Neural progenitor cell (in vitro differentiated cells): ENCODE data around the gene SCG5. TPM values are rescaled to one million over a fixed set of nuclear protein-coding genes. Genes with fewer than 3 reads are reported as not detected.

Experiments
- DNase-seq: peaks from one replicate; pipeline ENCODE4 v3.0.0-alpha.2; 2016; ENCODE audit warnings: low spot score
- H2AFZ ChIP-seq: fragments of 200-600 bp; sonication (generic); replicated peaks from 2 replicates; pipeline ENCODE4 v1.6.1; 2016; ENCODE audit warnings: antibody characterized with exemption
- H3F3A ChIP-seq: fragments of 200-600 bp; sonication (generic); 2 replicates; pipeline ENCODE4 v1.6.1; 2016; ENCODE audit warnings: antibody characterized with exemption, low read depth
- H3K27ac ChIP-seq: fragments of 200-600 bp; sonication (generic); 2 replicates; pipeline ENCODE4 v1.5.1; 2016; ENCODE audit warnings: mild to moderate bottlenecking
- H3K27me3 ChIP-seq: fragments of 200-600 bp; sonication (generic); 2 replicates; pipeline ENCODE4 v1.6.1; 2016; ENCODE audit warnings: mild to moderate bottlenecking, moderate library complexity
- H3K36me3 ChIP-seq: fragments of 200-600 bp; sonication (generic); 2 replicates; pipeline ENCODE4 v1.5.1; 2016
- H3K4me1 ChIP-seq: fragments of 200-600 bp; sonication (generic); 2 replicates; pipeline ENCODE4 v1.6.1; 2016; ENCODE audit warnings: mixed run types
- H3K4me2 ChIP-seq: fragments of 200-600 bp; sonication (generic); 2 replicates; pipeline ENCODE4 v1.6.1; 2016
- H3K4me3 ChIP-seq: fragments of 200-600 bp; sonication (generic); 2 replicates; pipeline ENCODE4 v1.5.1; 2016
- H3K79me2 ChIP-seq: fragments of 200-600 bp; sonication (generic); 2 replicates; pipeline ENCODE4 v1.6.1; 2016; ENCODE audit warnings: low read depth
- H3K9ac ChIP-seq: fragments of 200-600 bp; sonication (generic); 2 replicates; pipeline ENCODE4 v1.6.1; 2016
- H3K9me3 ChIP-seq: fragments of 200-600 bp; sonication (generic); 2 replicates; pipeline ENCODE4 v1.5.1; 2016; ENCODE audit warnings: low read depth
- H4K20me1 ChIP-seq: fragments of 200-600 bp; sonication (generic); 2 replicates; pipeline ENCODE4 v1.6.1; 2016; ENCODE audit warnings: low read depth
- H3K27ac Mint-ChIP-seq: 3 replicates; pipeline ENCODE4 v1.8.0; 2021; ENCODE audit warnings: mixed read lengths
- H3K27me3 Mint-ChIP-seq: 2 replicates; pipeline ENCODE4 v1.8.0; 2022; ENCODE audit warnings: low read depth, mild to moderate bottlenecking, inconsistent platforms, moderate library complexity, mixed read lengths; ENCODE audit not compliant: insufficient read depth
- H3K36me3 Mint-ChIP-seq: 3 replicates; pipeline ENCODE4 v1.8.0; 2021; ENCODE audit warnings: mixed read lengths
- H3K4me1 Mint-ChIP-seq: 3 replicates; pipeline ENCODE4 v1.8.0; 2021; ENCODE audit warnings: mixed read lengths
- H3K4me3 Mint-ChIP-seq: 3 replicates; pipeline ENCODE4 v1.8.0; 2021; ENCODE audit warnings: mild to moderate bottlenecking, moderate library complexity, mixed read lengths
- H3K9me3 Mint-ChIP-seq: 3 replicates; pipeline ENCODE4 v1.8.0; 2020; ENCODE audit warnings: mixed read lengths
- EZH2 ChIP-seq: fragments of 200-600 bp; sonication (generic); IDR thresholded peaks from 2 replicates; pipeline ENCODE4 v1.6.1; 2017; ENCODE audit warnings: antibody characterized with exemption, mild to moderate bottlenecking, moderate library complexity
- EZH2phosphoT487 ChIP-seq: fragments of 200-600 bp; sonication (generic); IDR thresholded peaks from 2 replicates; pipeline ENCODE4 v1.6.1; 2017; ENCODE audit warnings: antibody characterized with exemption
- total RNA-seq: library from RNA; depleted of rRNA; stranded (reverse); fragments of >200 nt; gene quantifications from 2 replicates; pipeline ENCODE4 v1.2.3, GENCODE V29; 2015; ENCODE audit warnings: low replicate concordance
- TF ChIP-seq, protein P1 (sequence below): fragments of 200-600 bp; sonication (generic); IDR thresholded peaks from 2 replicates; pipeline ENCODE4 v1.5.1; 2017; ENCODE audit warnings: antibody characterized with exemption, mild to moderate bottlenecking

SCG5 gene
- total RNA-seq, 1 donor from 2014 or later = 101 TPM

DNA sequence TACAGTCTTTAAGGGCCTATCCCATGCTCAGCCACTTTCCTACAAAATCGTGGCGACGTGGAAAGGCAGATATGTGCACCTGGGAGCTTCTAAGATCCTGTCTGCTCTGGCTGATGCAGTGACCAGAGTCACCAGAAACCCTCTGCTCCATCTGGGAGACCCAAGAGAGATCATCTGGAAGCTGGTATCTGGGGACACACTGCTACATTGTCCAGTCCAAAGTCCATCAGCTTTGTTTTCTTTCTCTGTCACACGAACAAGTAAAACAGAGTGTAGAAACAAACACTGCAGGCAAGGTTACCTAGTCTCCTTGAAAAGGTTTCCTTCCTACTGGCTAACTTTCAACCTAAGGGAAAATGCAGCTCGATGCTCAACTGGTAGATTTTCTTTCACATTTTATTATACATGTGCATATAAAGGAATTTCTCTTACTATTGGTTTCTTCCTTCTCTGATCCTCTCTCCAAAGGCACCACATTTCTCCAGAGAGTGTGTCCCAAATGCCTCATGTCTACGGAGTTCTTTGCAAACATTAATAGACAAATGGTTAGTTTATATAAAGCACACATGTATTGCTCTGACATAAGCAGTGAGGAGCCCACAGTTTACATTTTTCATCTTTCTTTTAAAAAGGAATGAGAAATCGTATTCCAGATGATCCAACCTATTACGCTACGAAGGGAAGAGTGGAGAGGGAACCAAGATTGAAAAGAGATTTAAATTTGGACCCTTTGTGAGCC lies 68.0 kb downstream of the SCG5 start:
- peaks cover 4% of the 10 kb centered on the region for H3K27me3 Mint-ChIP-seq
- no peaks in the 10 kb centered on the region for H3K9me3 Mint-ChIP-seq
- no peak overlapping the region for H3K9ac ChIP-seq

DNA sequence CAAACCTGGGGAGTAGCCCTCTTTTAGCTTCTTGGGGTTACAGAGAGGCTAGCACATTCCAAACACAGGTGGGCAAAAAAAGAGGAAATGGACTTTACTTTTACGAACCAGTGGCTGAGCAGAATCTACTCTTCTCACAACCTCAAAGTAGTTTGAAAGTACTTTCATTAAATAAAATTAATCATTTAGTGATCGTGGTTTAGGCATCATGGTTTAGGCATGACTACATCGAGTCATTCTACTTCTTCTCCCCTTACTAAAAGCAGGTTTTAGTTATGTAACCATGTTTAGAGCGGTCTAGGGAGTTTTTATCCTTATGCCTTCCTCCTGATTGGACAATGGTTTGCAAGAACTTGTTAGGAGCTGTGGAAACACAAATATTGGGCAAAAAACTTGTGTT lies 73.8 kb downstream of the SCG5 start:
- DNase-seq = no peak
- Histone ChIP-seq H3K27ac (no peak overlapping the region), H3K4me3 (no peak overlapping the region), H3F3A (peaks cover 35% of the 10 kb centered on the region), H2AFZ (no peak overlapping the region), H4K20me1 (peaks cover 5% of the 10 kb centered on the region), H3K36me3 (no peaks in the 10 kb centered on the region), H3K4me2 (no peak overlapping the region), H3K4me1 (peaks cover 27% of the 10 kb centered on the region), H3K9me3 (no peaks in the 10 kb centered on the region), H3K9ac (no peak overlapping the region), H3K79me2 (no peaks in the 10 kb centered on the region), H3K27me3 (peaks cover 71% of the 10 kb centered on the region)
- no peak overlapping the region for H3K27ac Mint-ChIP-seq
- peaks cover 26% of the 10 kb centered on the region for H3K4me1 Mint-ChIP-seq
- H3K36me3 Mint-ChIP-seq = no peaks in the 10 kb centered on the region
- TF ChIP-seq, protein P1, sequence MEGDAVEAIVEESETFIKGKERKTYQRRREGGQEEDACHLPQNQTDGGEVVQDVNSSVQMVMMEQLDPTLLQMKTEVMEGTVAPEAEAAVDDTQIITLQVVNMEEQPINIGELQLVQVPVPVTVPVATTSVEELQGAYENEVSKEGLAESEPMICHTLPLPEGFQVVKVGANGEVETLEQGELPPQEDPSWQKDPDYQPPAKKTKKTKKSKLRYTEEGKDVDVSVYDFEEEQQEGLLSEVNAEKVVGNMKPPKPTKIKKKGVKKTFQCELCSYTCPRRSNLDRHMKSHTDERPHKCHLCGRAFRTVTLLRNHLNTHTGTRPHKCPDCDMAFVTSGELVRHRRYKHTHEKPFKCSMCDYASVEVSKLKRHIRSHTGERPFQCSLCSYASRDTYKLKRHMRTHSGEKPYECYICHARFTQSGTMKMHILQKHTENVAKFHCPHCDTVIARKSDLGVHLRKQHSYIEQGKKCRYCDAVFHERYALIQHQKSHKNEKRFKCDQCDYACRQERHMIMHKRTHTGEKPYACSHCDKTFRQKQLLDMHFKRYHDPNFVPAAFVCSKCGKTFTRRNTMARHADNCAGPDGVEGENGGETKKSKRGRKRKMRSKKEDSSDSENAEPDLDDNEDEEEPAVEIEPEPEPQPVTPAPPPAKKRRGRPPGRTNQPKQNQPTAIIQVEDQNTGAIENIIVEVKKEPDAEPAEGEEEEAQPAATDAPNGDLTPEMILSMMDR = no peak
- TF ChIP-seq EZH2phosphoT487 (no peak), EZH2 (no peak)
- peaks cover 32% of the 10 kb centered on the region for H3K27me3 Mint-ChIP-seq
- H3K9me3 Mint-ChIP-seq = no peaks in the 10 kb centered on the region
- H3K4me3 Mint-ChIP-seq = no peak overlapping the region

More for the DNA sequence above, 68.0 kb downstream of the SCG5 start:
- DNase-seq = no peak
- no peak overlapping the region for H3K4me3 Mint-ChIP-seq
- H3K79me2 ChIP-seq = no peaks in the 10 kb centered on the region
- H3K27ac Mint-ChIP-seq = no peak overlapping the region
- H2AFZ ChIP-seq = no peak overlapping the region
- no peak overlapping the region for H3K27ac ChIP-seq
- H3K4me1 ChIP-seq = peaks cover 6% of the 10 kb centered on the region
- H3K36me3 ChIP-seq = no peaks in the 10 kb centered on the region
- peaks cover 6% of the 10 kb centered on the region for H3K4me1 Mint-ChIP-seq
- peaks cover 13% of the 10 kb centered on the region for H3K27me3 ChIP-seq
- no peak overlapping the region for H3K4me3 ChIP-seq
- TF ChIP-seq EZH2 (no peak), EZH2phosphoT487 (no peak)
- TF ChIP-seq, protein P1 = no peak
- H3K9me3 ChIP-seq = no peaks in the 10 kb centered on the region
- H3F3A ChIP-seq = no peaks in the 10 kb centered on the region
- no peak overlapping the region for H3K4me2 ChIP-seq
- H4K20me1 ChIP-seq = no peaks in the 10 kb centered on the region
- no peaks in the 10 kb centered on the region for H3K36me3 Mint-ChIP-seq

DNA sequence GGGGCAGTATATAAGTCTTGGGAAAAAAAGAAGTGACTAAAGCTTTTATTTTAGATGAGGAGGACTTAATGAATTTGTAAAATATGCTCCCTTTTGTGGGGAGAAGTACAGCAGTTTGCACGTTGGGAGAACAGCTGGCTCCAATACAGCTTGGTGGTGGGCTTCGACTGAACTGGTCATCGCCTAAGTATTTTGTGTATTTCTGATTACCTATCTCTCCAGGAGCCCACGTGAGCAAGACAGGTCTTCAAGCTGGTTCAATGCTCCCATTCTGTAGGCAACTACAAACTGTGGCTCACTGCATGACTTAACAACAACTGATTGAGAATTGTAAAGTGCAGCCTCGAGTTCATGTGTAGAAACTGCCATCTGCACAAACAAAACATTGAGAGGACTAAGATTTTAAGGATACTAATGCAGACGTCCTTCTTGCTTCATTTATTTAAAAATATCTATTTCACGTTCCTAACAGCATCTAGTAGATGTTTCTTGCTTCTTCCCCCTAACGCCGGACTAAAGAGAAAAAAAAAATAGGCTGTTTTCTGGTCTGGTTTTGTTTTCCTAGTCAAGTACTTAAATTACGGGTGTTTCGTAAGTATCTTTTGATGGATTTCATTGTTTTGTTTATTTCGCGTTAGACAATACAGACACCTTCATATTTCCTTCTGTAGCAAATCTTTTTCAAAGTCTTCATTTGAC lies 74.9 kb downstream of the SCG5 start:
- no peak overlapping the region for H3K27ac Mint-ChIP-seq
- peak overlapping the region; percentile 76 for H3K4me3 Mint-ChIP-seq
- H3K4me1 ChIP-seq = peaks cover 29% of the 10 kb centered on the region
- peaks cover 4% of the 10 kb centered on the region for H3K79me2 ChIP-seq
- peaks cover 5% of the 10 kb centered on the region for H4K20me1 ChIP-seq
- peak overlapping the region; percentile 96 for H2AFZ ChIP-seq
- H3K27me3 Mint-ChIP-seq = peaks cover 42% of the 10 kb centered on the region
- H3F3A ChIP-seq = peaks cover 38% of the 10 kb centered on the region
- TF ChIP-seq, protein P1 = no peak
- no peak for TF ChIP-seq EZH2phosphoT487
- no peak for TF ChIP-seq EZH2
- H3K9me3 Mint-ChIP-seq = no peaks in the 10 kb centered on the region
- H3K9me3 ChIP-seq = no peaks in the 10 kb centered on the region
- H3K4me1 Mint-ChIP-seq = peaks cover 26% of the 10 kb centered on the region
- H3K36me3 ChIP-seq = no peaks in the 10 kb centered on the region
- peak overlapping the region; percentile 45 for H3K4me3 ChIP-seq
- no peaks in the 10 kb centered on the region for H3K36me3 Mint-ChIP-seq
- H3K9ac ChIP-seq = no peak overlapping the region
- peaks cover 81% of the 10 kb centered on the region for H3K27me3 ChIP-seq
- no peak for DNase-seq
- peak overlapping the region; percentile 92 for H3K4me2 ChIP-seq
- no peak overlapping the region for H3K27ac ChIP-seq
